Activated gamma-delta T cell (primary cell): ENCODE results near the gene DUSP7.

Experiments
- DNase-seq: peaks from one replicate; lab custom pipeline; 2025; lab: John Stamatoyannopoulos, UW

DUSP7 gene

DNA sequence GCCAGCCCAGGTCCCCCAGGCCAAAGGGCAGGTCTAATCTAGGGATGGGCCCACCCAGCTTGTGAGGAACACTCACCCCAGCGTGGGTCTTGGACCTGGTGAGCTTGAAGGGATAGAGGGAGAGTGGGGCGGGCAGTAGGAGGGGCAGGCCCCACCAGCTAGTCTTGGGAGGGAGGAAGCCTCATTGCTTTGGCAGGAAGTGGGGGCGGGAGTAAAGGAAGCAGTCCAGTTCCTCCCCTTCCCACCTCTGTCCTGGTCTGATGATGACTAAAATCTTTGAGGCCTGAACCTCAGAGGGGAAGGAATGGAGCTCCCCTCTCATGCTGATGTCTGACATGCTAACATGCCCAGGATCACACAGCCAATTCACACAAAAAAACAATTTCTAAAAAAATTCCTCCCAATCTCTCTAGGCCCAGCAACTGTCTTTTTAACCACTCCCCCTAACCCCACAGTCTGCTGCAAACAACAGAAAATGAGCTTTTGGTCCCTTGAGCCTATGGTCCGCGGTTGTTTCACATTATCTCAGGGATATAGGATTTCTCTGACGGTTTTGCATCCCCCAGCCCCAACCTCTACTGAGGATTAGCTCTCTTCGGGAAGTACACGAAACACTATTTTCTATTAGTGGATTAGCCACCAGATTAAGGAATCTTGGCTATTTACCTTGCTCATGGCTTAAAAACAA, 30.7 kb upstream of the DUSP7 start:
- DNase-seq = no peak

DNA sequence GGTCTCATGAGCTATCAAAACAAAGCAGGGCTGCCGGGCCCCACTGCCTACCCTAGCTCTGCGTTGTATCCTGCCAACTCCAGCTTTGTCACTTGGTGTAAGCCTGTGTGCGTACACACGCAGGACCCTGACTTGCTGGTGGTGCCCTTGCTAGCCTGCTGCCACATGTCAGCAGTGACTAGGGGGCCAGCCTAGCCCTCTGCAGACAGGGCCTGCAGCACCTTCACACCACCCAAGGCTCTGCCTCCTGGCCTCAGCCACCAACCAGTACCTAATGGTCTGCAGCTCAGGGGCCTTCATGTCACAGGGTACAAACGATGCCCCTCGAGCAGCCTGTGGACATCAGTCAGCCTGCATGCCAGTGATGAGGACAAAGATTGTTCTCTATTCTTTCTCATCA, 30.1 kb upstream of the DUSP7 start:
- no peak for DNase-seq

DNA sequence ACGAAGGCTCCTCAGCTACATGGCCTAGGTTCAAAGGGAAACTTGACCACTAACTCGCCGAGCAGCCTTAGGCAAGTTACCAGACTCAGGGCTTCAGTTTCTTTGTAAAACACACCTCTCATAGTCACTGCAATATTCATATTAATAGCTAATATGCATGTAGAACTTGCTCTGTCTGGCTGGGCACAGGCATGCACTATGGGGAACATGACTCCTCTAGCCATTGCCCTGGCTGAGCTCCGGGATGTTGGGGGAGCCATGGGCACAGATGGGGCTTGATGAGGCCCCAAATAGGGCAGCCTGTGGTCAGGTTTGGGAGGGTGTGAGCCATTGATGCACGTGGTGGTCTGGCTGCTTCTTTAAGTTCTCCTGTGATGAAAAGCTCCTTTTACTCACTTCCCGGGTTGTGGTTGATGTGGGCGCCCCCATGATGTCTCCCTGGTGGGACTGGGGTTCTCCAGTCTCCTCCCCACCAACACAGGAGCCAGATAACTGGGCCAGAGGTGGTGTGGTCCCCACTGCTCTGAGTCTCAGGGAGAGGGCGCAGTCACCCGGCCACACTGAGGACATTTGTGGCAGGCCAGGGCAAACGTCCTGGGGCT, 29.4 kb upstream of the DUSP7 start:
- DNase-seq = no peak

DNA sequence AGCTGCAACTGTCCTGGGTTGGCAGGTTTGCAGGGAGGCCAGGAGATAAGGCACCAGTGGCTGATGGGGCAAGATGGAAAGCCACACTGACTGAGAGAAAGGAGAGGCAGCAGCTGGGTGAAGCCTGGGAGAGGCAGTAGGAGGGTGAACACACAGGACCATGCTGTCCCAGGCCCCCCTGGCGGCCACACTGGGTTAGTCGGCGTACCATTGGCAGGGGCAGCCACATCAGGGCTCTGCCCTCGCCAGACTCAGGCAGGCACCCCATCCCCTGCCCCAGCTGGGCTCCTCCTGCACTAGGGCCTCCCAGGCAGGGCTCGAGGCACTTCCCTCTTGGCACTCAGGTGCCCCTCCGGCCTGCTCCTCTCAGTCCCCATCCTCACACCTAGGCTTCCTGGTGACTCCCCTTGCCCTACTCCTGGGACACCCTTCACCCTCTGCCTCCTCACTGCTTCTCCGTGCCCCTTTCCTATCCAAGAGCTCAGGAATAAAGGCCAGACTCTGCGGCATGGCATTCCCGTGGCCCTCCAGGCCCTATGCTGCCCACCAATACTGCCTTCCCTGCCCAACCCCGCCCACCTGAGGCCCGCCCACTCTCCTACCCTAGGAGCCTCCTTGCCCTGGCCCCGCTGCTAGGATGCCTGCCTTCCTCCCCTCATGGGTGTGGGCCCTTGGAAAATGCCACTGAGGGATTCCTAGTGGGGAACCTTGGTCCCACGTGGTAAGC, 28.7 kb upstream of the DUSP7 start:
- no peak for DNase-seq

GRCh38 chr3:52084216-52084945, 28.0 kb upstream of the DUSP7 start:
- no peak for DNase-seq

GRCh38 chr3:52083556-52084087, 27.3 kb upstream of the DUSP7 start:
- DNase-seq = no peak

DNA sequence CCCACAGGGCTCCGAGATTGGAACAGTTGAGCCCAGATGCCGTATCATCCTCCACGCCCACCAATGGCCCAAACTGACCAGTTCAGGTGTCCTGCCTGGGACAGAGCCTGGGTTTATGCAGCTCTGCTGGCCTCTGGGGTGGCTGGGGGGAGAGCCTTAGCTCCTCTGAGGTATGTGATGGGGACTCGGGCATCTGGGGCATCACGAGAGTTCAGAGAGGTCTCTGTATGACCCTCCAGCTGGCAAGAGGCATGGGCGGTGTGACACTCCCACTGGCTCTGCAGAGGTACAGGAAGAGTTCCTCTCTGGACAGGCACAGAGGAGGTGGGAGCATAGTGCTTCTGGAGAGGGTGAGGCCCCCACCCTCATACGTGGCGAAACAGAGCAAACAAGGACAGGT, 26.6 kb upstream of the DUSP7 start:
- no peak for DNase-seq

DNA sequence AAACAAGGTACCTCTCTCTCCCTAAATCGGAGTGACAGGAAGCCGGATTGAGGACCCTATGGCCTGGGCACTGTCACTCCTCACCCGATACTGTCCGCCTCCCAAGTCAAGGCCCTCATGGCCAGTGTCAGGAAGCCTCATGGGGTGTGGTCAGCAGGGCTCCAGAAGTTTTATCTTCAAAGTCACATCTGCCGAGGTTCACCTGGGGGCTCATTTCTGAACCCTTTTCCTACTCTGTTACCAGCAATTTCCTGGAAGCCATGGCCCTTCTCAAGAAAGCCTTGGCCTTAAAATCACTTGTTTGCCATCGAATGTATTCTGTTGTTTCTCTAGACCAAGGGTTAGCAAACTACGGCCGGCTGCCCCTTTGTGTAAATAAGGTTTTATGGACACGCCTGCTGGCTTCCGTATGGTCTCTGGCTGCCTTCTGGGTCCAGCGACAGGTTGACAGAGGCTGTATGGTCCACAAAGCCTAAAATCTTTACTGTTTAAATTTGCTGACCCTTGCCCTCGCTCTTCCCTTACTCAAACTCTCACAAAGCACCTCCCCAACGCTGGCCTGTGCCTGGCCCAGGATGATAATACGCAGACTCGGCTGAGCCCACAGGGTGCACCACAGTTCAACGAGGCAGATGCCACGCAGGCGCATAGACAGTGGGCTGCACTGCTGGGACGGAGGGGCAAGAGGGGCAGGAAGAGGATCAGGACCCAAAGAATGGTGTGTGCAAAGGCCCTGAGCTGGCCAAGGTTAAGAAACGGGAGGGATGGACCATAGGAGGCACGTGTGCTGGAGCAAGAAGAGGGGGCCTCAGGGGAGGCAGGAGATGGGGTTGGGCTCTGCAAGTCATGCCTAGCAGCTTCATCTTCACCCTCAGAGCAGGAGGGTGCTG, 24.7 kb upstream of the DUSP7 start:
- DNase-seq = no peak

DNA sequence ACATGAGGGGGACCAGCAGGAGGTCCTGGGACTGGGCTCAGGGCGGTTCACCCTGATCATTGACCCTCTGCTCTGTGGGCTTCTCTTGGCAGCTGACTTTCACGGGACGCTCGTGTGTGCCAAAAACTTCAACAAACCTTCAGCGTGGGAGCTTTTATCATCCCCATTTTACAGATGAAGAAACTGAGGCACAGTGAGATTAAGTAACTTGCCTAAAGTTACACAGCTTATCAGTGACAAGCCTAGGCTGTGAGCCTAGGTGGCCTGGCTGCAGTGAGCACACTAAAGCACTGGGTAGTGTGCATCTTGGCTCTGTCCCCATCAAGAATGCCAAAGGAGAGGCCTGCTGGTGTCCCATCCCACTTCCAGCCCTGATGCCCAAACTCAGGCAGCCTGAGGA, 23.6 kb upstream of the DUSP7 start:
- no peak for DNase-seq

GRCh38 chr3:52078781-52079560, 22.6 kb upstream of the DUSP7 start:
- DNase-seq = no peak

- no peak for DNase-seq
Measured at GRCh38 chr3:52077925-52078324, 21.6 kb upstream of the DUSP7 start.

DNA sequence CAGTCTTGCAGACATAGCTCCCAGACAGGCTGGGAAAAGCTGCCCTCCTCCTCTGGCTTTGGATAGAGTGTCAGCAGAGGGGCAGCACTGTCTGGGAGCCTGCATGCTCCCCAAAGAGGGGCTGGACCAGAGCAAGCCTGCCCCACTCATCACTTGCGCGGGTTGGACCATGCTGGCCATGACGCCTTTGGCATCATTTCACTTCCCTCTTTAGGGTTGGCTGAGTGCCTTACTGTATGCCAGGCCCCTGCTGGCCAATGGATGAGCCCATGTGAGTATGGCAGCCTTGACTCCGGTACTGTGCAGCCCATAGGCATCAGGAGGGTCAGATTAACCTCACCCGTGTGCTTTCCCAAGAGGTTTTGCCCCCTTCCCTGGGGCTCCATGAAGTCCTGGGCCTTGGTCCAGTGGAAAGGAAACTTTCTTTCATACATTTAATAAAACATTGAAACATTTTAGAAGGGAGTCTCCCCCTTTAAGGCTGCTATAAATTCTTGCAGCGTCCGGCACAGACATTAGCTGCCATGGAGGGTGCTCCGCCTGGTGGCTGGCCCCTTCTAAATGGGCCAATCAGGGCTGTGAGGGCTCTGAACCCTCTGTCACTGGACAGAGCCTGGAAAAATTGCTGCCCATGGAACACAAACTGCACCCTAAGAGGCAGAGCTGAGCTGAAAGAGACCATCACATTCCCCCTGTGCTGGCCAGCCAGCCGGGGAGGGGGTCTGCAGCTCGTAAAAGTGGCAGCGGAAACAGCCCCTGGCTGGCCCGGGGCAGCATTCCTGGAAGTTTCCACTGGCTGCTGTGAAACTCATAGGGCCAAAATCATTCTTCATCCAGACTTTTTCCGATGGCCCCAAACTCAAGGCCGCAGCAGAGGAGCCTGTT, 20.8 kb upstream of the DUSP7 start:
- no peak for DNase-seq

DNA sequence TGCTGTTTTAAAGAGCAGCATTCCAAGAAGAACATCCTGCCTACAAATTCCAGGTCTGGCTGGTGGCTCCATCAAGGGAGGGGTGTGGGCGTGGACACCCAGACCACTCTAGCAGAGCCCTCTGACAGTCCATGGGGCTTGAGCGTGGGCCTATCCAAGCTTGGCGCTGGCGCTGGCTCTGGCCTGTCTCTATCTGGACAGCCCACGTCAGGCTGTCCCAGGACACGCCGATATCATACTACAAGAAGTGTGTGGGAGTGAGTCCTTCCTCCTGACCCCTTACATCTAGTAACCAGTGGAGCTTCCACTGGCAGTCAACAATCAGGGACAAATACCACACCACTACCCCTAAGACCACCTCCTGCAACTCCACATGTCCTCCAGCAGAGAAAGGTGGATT, 17.1 kb upstream of the DUSP7 start:
- no peak for DNase-seq

GRCh38 chr3:52072471-52072870, 16.1 kb upstream of the DUSP7 start:
- no peak for DNase-seq

DNA sequence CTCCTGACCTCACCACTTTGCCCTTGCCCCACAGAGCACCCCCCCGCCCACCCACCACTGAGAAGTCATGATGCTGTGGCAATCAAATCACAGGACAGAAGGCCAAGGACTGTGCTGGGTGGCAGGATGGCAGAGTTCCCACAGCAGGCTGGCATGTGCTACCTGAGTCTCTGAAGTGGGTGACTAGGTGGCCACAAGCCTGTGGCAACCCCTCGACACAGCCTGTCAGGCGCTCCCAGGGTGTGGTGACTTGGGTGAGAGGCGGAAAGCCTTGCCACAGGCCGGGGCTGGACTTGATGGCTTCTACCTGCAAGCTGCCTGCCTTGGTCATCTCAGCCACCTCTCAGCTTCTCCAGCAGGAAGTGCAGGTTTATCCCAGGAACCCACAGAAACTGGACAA, 15.6 kb upstream of the DUSP7 start:
- DNase-seq = no peak

DNA sequence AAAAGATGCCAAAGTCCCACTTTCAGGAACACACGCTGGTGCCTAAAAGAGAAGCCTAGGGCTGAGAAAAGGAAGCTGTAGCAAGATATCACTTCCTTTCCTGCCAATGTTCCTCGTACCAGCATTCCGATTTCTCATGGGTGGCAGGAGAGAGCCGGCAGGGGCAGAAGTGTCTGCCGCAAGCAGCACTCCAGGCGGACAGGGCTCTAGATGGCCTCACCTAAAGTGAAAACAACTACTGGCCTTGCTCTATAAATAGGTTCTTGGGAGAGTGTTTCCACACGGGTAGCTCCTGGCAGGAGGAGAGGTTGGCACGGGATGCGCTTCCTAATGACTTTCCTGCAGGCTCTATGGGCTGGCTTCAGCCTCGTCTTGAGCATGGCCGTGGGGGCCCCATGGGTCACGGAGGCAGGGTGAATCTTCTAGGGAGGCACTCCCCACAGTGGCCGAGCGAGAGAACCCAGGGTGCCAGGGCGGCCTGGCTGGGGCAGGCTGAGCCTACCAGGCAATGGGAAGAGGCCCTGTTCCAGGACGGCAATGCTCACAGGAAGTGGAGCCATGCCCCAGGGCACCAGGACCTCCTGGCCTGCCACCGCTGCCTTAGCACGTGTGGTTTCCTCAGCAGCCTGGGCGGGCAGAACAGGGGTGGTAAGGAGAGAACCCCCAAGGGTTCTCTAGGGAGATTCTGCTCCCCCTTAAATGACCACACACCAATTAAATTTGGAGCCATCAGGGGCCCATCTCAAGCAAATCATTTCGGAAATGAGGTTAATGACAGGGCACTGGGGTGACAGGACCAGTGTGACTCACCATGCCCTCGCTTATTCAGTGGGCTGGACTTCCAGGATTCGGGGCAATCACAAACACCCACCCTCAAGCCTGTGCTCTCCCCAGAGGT, 14.6 kb upstream of the DUSP7 start:
- no peak for DNase-seq

DNA sequence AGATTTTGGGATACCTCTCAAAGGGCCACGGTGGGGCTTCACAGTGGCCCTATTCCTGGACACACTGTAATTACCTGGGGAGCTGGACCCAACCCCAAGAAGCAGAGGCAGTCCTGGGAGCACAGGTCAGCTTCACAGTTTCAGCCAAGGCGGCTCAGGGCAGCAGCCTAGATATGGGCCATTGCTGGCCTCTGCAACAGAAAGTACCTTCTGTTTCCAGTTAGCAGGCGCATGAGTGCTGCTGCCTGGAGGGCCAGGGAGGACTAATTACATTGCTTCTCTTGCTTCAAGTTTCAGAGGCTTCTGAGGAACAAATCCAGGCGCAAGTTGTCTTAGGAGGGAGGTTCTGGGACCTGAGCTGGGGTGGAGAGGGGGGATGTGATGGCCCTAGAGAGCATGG, 13.5 kb upstream of the DUSP7 start:
- no peak for DNase-seq

DNA sequence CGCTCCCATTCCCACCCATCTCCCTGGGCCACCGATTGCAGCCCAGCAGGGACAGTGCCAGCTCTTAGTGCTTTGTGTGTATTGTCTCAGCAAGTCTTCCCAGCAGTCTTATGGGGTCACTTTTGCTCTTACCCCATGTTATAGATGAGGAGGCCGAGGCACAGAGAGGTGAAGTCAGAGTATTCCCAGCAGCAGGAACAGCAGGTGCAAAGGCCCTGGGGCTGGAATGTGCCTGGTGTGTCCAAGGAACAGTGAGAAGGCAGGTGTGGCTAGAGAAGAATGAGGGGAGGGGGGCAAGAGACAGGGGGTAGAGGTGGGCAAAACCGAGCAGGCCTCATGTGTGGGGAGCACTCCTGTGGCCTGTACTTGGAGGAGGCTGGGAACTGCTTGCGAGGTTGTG, 12.8 kb upstream of the DUSP7 start:
- DNase-seq = no peak

- DNase-seq = no peak
Measured at GRCh38 chr3:52068730-52069129, 12.4 kb upstream of the DUSP7 start.
